ENCODE results near the gene UTP14A.

The UTP14A gene

DNA sequence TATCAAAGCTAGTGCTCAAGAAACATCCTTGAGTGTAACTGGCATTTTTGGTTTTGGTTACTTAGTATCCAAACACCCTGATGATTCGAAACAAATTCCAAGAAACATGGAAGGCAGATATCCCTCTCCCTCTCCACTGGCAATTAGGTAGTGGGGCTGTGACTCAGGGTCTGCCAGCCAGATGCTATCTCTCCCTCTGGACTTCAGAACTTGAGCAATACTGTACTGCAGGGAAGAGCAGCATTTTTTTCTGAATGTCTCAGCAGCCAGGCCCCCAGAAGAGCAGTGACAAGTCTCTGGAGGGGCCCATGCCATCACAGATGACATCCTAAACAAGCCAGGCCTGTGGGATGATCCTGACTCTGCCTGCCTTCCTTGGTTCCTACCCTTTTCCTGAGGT, 39.2 kb downstream of the UTP14A start:
- no peak for DNase-seq

DNA sequence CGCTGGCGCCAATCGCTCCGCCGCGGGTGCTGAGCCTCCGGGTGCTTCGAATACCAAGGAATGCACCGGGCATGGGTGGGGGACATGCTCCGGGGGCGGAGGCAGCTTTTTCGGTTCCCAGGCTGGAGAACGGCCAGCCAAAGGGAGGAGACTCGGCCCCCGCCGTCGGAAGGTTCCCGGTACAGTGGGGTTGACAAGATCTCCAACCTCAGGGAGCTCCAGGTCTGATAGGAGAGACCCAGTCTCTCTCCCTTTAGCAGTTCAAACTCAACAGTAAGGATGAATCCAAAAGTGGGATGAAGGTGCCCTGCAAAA, 47.3 kb downstream of the UTP14A start:
- DNase-seq: no peak

GRCh38 chrX:129953881-129954280, 47.9 kb downstream of the UTP14A start:
- no peak for DNase-seq

GRCh38 chrX:129954804-129955203, 48.8 kb downstream of the UTP14A start:
- DNase-seq: no peak

- DNase-seq: no peak
Observed at GRCh38 chrX:129955682-129956081, 49.7 kb downstream of the UTP14A start.

- no peak for DNase-seq
Observed at GRCh38 chrX:129956145-129956544, 50.2 kb downstream of the UTP14A start.

DNA sequence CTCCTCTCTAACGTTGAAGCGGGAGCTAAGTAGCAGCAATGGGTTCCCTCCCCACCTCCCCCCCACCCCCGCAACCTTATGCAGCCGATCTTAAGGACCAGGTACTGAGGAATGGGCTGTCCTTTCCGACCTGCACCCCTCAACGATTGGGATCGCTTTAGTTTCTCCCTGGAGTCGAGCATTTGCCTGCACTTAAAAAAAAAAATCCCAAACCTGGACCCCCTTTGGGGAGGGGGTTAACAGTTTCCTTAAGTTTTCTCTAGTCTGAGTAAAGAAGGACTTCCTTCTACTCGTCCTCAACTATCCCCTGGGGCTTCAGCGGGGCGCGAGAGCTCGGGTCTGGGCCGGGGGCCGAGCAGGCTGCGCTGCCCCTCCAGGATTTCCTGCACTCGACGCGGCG, 50.8 kb downstream of the UTP14A start:
- no peak for DNase-seq

DNA sequence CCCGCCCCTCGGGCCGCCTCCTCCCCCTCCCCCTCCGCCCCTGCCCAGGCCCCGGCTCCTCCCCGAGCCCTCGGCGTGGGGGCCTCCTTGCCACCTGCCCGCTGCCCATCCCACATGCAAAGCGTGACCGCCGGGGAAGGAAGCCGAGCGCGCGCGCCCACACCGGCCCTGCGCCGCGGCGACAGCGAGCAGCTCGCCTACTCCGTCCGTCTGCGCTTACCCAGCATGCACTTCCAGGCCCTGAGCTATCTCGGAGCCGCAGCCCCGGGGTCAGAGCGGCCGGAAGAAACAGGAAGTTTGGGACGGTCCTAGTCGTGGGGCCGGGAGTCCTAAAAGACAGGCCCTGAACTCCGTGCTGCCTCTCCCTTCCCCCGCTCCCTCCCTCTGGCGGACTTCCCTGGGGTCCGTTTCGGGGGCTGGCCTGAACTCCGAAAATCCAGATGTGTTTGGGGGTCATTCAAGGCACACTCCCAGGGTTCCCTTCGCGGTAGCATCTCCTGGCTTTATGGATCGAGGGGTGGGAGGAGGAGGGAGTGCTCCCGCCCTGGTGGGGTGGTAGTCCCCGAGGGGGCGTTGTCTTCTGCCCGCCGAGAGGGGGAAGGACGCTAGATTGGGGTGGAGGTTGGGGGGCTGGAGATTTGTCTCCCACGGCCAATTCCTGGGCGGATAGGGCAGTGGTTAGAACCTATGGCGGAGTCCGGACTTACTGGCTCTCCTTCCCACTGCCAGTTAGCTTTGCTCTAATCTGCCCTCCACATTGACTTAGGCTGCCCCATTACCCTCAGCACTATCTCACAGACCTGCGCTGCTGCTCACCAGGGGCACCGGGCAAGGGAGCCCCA, 51.5 kb downstream of the UTP14A start:
- peak in 22 of 56 donors; percentile 0 to 43 (median 12) for DNase-seq

GRCh38 chrX:129958083-129958465, 52.1 kb downstream of the UTP14A start:
- no peak for DNase-seq

DNA sequence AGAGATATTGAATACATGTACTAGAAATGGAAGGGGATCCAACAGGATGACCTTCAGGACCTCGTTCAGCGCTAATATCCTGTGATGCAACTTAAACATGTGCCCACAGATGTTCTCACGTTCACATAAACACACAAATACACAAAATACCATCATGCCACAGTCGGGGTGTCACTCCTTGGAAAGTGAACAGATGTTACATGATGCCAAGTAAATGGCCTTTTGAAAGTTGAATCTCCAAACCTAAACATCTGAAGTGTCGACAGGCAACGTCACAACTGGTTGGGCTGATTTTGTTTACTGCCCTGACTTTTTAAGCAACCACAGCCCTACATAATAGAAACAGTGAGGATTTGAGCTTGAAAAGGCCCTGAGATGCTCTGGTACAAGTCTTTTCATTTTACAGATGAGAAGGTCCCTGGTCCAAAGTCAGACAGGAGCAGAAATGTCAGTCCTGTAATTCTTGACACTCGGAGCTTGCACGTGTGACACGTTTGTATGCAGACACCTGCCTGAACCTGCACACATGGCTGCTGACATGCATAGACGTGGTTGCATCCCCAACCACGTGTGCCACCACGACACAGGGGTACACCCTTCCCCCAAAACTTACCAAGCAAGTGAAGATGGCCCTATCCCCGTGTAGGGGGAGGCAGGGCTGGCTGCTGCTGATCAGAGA, 53.0 kb downstream of the UTP14A start:
- DNase-seq: no peak

DNA sequence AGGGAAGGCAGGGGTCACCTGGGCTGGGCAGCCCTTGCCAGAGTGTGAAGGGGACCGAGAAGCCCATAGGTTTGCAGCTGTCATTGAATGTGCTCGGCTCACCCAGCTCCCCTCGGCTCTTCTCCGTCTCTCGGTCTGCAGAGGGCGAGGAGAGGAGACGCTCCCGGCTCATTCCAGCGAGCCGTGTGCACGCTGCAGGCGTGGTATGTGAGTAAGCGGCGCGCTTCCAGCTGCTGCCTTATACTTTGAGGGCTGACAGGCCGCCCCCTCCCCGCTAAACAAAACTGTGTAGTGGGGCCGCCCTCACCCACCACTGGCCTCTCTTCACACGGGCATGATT, 53.5 kb downstream of the UTP14A start:
- DNase-seq: peak in 1 of 56 donors; percentile 3

DNA sequence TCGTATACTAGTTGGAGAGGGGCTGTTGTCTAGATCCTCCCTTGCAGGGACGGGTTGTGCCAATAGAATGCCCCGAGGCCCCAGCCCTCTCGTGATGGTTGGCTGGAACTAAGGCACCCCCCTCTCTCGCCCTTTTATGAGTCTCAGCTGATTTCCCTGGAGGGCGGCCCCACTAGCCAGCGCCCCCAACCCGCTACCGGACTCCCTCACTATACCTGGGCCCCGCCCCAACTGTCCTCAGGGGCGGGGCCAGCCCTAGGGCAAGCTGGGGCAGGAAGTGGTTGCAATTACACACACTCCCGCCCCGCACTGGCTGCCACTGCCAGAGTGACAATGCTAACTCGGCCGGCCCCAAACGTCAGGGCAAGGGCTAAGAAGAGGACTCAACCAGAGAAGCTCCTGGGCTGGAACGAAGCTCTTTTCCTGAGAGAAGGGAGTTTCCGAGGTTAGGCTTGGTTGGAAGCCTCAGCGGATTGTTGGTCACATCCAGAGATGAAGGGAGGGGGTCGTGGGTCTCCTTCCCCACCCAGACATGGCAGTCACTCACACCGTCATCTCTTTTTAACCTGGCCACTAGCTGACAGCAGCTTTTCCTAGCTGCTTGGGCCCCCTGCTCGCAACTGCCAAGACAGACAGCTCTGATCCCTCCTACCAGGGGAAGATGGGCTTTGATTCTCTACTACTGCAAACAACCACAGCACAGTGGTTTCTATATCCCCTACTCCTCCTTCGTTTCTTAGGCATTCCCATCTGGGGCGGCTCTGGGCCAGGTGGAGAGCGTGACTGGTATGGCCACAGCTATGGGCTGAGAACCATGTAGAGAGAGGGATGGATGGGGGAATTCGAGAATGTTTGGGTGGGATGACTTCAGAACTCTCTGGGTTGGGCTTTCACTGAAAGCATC, 55.5 kb downstream of the UTP14A start:
- DNase-seq: peak in 1 of 56 donors; percentile 17

GRCh38 chrX:129963729-129964128, 57.8 kb downstream of the UTP14A start:
- DNase-seq: no peak

- DNase-seq: no peak
Observed at GRCh38 chrX:129965166-129965565, 59.2 kb downstream of the UTP14A start.

DNA sequence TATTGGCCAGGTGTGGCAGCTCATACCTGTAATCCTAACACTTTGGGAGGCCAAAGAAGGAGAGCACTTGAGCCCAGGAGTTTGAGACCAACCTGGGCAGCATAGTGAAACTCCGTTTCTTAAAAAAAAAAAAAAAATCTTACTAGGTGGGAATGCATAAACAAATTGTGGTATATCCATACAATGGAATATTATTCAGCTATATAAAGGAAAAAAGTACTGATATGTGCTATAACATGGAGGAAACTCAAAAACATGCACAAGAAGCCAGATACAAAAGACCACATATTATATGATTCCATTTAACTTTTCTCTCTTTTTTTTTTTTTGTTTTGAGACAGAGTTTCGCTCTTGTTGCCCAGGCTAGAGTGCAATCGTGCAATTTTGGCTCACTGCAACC, 63.0 kb downstream of the UTP14A start:
- no peak for DNase-seq

DNA sequence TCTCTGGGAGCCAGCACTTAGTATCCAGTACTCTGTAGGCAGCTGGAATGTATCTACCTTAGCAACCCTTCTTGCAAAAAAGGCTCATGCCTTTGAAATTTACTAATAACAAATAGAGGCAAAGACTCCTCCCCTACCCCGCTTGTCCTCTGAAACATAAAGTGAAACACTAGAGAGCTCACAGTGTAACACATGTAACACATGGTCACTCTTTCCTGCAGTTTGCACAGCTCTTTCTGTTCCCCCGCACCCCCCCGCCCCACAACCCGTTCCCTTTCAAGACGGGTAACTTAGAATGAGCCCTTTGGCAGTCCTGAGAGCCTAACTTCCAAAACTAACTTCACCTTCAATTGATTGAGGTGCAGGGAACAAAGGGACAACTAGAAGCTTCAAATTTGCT, 70.5 kb downstream of the UTP14A start:
- DNase-seq: no peak
